ENCODE results near the gene MPV17L2.

DNA sequence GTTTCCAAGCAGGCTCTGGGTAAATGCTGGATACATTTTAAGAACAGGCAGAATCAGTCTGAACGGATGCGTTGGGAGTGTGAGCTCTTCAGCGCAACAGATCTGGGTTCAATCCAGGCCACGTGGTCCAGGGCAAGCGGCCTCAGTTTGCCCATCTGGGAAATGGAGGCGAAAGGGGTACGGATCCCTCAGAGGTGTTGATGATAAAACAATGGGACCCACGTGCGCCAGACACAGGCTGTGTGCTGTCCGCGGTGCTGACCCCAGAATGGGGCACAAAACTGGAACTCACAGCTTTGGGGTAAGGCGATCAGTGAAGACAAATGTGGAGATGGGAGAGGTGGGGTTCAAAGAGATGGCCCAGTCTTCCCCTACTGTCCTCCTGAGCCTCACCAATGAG lies 46.3 kb downstream of the MPV17L2 start:
- TF ChIP-seq CTCF (conservative IDR thresholded peaks at IDR 0.05): no peak
- no peak for TF ChIP-seq ZFX (IDR thresholded peaks at IDR 0.05)

All from C4-2B (cell line).